Smooth muscle cell (in vitro differentiated cells): ENCODE measurements around the gene KCNIP4. TPM values are rescaled to one million over a fixed set of nuclear protein-coding genes. Genes with fewer than 3 reads are reported as not detected.

Experiments used
- DNase-seq: peaks from one replicate; lab custom pipeline; 2025; ENCODE audit not compliant: unreplicated experiment; lab: John Stamatoyannopoulos, UW
- H2AFZ ChIP-seq: fragments of 200-600 bp; sonication (generic); 2 replicates; pipeline ENCODE4 v1.6.0; 2016; ENCODE audit warnings: antibody characterized with exemption, low read depth, mild to moderate bottlenecking
- H3F3A ChIP-seq: fragments of 200-600 bp; sonication (generic); 2 replicates; pipeline ENCODE4 v1.6.0; 2017; ENCODE audit warnings: antibody characterized with exemption, low read depth
- H3K27ac ChIP-seq: fragments of 200-600 bp; sonication (generic); 2 replicates; pipeline ENCODE4 v1.5.1; 2016; ENCODE audit warnings: low read depth, mild to moderate bottlenecking
- H3K27me3 ChIP-seq: fragments of 200-600 bp; sonication (generic); 2 replicates; pipeline ENCODE4 v1.6.1; 2016; ENCODE audit warnings: low read depth, mild to moderate bottlenecking
- H3K36me3 ChIP-seq: fragments of 200-600 bp; sonication (generic); 2 replicates; pipeline ENCODE4 v1.5.1; 2016; ENCODE audit warnings: low read depth
- H3K4me1 ChIP-seq: fragments of 200-600 bp; sonication (generic); 2 replicates; pipeline ENCODE4 v1.5.1; 2016; ENCODE audit warnings: low read depth
- H3K4me2 ChIP-seq: fragments of 200-600 bp; sonication (generic); 2 replicates; pipeline ENCODE4 v1.6.0; 2016; ENCODE audit warnings: mild to moderate bottlenecking
- H3K4me3 ChIP-seq: fragments of 200-600 bp; sonication (generic); 2 replicates; pipeline ENCODE4 v1.5.1; 2016; ENCODE audit warnings: mild to moderate bottlenecking
- H3K79me2 ChIP-seq: fragments of 200-600 bp; sonication (generic); 2 replicates; pipeline ENCODE4 v1.6.0; 2016; ENCODE audit warnings: low read depth, mild to moderate bottlenecking
- H3K9ac ChIP-seq: fragments of 200-600 bp; sonication (generic); 2 replicates; pipeline ENCODE4 v1.6.0; 2016; ENCODE audit warnings: low read depth
- H3K9me3 ChIP-seq: fragments of 200-600 bp; sonication (generic); replicated peaks from 2 replicates; pipeline ENCODE4 v1.5.1; 2016; ENCODE audit warnings: low read depth
- H4K20me1 ChIP-seq: fragments of 200-600 bp; sonication (generic); 2 replicates; pipeline ENCODE4 v1.6.0; 2016; ENCODE audit warnings: low read depth
- WGBS: methylation state at CpG from one replicate; pipeline ENCODE4 v1.1.7; 2016; ENCODE audit warnings: low lambda C conversion rate; 5-methylcytosine and 5-hydroxymethylcytosine counted together
- polyA plus RNA-seq: library from polyadenylated mRNA; unstranded; fragments of >200 nt; fragmentation: Nextera tagmentation; extraction: Ambion mirVana; gene quantifications from 2 replicates; pipeline ENCODE4 v1.2.1, GENCODE V29; 2016
- total RNA-seq: library from RNA; depleted of rRNA; stranded (reverse); fragments of >200 nt; gene quantifications from 2 replicates; pipeline ENCODE4 v1.2.3, GENCODE V29; 2014
- TF ChIP-seq, protein P1 (sequence below): fragments of 200-600 bp; sonication (generic); IDR thresholded peaks from 2 replicates; pipeline ENCODE4 v1.5.1; 2017; ENCODE audit warnings: borderline replicate concordance, mild to moderate bottlenecking, antibody characterized with exemption; ENCODE audit not compliant: insufficient read depth, poor library complexity, severe bottlenecking

The KCNIP4 gene
- total and polyA plus RNA-seq, 2 experiments from 2014 or later = 0.07 TPM; not detected in 1

DNA sequence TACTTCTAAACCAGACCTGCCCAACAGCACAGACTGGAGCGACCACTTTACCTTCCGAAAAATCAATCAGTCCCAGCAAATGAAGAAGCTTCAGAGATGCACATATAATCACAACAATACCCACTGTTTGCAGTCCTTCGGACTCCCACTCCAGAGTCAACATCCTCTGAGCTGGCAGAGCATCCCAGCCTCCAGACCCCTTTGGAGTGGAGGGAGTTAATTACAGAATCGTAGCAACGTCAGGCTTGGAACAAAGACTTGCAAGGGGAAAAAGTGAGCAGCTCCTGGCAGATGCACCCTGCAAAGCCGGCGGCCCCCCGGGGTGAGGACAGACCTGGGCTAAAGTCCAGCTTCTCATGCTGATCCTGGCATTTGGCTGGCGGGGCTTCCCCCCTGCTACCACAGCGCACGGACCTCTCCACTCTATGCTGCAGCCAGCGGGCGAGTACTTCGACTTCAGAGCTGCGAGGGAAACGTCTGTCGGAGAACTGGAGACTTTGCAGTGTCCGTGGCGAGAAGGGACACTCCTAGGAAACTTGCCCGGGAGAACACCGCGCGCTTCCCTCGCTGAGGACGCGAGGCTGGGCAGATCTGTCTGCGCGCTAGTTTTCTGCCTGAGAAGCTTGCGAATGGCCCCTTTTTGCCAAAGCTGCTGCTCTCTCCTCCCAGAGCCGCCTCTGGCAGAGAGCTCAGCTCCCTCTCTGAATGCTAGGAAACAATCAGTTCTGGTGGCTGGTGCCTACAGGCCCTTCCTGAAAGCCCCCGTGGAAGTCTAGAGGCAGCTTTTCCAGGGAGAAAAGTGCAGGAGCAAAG lies 964.6 kb downstream of the KCNIP4 start:
- H3K9ac ChIP-seq = no peak overlapping the region
- H3K36me3 ChIP-seq = no peaks in the 10 kb centered on the region
- TF ChIP-seq, protein P1, sequence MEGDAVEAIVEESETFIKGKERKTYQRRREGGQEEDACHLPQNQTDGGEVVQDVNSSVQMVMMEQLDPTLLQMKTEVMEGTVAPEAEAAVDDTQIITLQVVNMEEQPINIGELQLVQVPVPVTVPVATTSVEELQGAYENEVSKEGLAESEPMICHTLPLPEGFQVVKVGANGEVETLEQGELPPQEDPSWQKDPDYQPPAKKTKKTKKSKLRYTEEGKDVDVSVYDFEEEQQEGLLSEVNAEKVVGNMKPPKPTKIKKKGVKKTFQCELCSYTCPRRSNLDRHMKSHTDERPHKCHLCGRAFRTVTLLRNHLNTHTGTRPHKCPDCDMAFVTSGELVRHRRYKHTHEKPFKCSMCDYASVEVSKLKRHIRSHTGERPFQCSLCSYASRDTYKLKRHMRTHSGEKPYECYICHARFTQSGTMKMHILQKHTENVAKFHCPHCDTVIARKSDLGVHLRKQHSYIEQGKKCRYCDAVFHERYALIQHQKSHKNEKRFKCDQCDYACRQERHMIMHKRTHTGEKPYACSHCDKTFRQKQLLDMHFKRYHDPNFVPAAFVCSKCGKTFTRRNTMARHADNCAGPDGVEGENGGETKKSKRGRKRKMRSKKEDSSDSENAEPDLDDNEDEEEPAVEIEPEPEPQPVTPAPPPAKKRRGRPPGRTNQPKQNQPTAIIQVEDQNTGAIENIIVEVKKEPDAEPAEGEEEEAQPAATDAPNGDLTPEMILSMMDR = no peak
- no peaks in the 10 kb centered on the region for H4K20me1 ChIP-seq
- DNase-seq = no peak
- H3K27ac ChIP-seq = no peak overlapping the region
- H3K4me3 ChIP-seq = peak overlapping the region; percentile 30
- no peaks in the 10 kb centered on the region for H3K9me3 ChIP-seq
- H2AFZ ChIP-seq = peak overlapping the region; percentile 26
- WGBS = 11% methylated on average over 31 of the region's 31 CpGs
- peaks cover 42% of the 10 kb centered on the region for H3K27me3 ChIP-seq
- H3F3A ChIP-seq = no peaks in the 10 kb centered on the region
- no peaks in the 10 kb centered on the region for H3K79me2 ChIP-seq
- H3K4me1 ChIP-seq = no peaks in the 10 kb centered on the region
- peak overlapping the region; percentile 69 for H3K4me2 ChIP-seq

DNA sequence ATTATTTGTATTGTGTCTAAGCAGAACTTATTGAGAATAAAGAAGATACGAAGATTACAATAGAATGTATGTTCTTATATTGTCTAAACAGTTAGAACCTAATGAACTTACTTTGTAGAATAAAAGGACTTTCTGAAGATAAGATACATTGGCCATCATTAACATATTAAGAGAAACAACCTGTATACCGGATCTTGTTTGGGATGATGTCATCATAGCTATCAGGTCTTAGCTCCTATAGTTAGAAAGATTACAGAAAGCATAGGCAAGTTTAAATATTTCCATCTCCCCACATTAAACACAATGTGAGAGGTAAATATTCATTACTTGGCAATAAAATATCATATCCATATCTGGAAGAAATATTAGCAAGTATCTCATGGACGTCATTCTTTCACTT lies 966.0 kb downstream of the KCNIP4 start:
- Histone ChIP-seq H3K36me3 (no peaks in the 10 kb centered on the region), H3K27me3 (peaks cover 42% of the 10 kb centered on the region), H3K4me1 (no peaks in the 10 kb centered on the region), H2AFZ (no peak overlapping the region), H3K9me3 (no peaks in the 10 kb centered on the region), H3K4me3 (no peak overlapping the region), H3K27ac (no peak overlapping the region), H3F3A (no peaks in the 10 kb centered on the region), H4K20me1 (no peaks in the 10 kb centered on the region), H3K79me2 (no peaks in the 10 kb centered on the region), H3K9ac (no peak overlapping the region), H3K4me2 (no peak overlapping the region)
- TF ChIP-seq, protein P1 = no peak
- no peak for DNase-seq
- 85% methylated on average over 3 of the region's 3 CpGs for WGBS

DNA sequence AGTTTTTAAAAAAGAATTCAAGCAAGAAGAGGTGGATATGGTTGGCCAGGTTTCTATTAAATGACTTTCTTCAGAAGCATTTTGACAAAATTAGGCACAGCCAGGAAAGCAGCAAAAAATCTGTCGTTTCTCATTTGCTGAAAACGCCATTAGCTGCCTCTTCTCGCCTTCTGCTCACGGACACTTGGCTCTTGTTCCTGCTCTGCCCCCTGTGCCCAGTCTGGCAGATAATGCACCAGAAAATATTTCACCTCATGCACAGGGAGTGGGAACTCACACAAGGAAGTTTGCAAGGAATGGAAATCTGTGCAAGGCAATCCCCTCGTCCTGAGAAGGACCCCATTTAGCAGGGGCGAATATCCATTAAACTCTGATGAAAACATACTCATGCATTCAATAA lies 988.3 kb downstream of the KCNIP4 start:
- Histone ChIP-seq H3K4me3 (no peak overlapping the region), H3K27ac (no peak overlapping the region), H3K27me3 (no peaks in the 10 kb centered on the region), H4K20me1 (no peaks in the 10 kb centered on the region), H3K9ac (no peak overlapping the region), H3K36me3 (no peaks in the 10 kb centered on the region), H3K4me2 (no peak overlapping the region), H2AFZ (no peak overlapping the region), H3K79me2 (no peaks in the 10 kb centered on the region), H3K4me1 (no peaks in the 10 kb centered on the region), H3K9me3 (no peaks in the 10 kb centered on the region), H3F3A (no peaks in the 10 kb centered on the region)
- 78% methylated on average over 6 of the region's 6 CpGs for whole genome bisulfite sequencing
- no peak for DNase-seq
- TF ChIP-seq, protein P1 = no peak

DNA sequence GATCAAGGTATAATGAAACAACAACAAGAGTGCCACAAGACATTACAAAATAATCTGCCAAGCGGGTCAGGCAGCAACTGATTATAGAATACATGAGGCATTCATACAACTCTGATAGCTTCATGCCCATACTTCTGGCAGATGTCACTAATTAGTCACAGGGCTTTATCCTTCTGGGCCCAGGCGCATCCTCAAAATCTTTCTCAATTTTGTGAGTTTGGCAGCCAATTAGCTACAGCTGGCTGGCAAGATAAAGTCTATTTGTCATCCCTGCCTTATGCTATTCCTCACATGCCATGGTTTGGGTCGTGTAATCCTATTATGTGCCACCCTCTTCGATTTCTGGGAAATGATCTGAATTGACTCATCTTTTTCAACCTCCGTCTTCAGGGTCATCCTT lies 994.0 kb downstream of the KCNIP4 start:
- Histone ChIP-seq H4K20me1 (no peaks in the 10 kb centered on the region), H3K27me3 (no peaks in the 10 kb centered on the region), H3K9me3 (no peaks in the 10 kb centered on the region), H3K27ac (no peak overlapping the region), H2AFZ (no peak overlapping the region), H3K4me2 (no peak overlapping the region), H3K36me3 (no peaks in the 10 kb centered on the region), H3F3A (no peaks in the 10 kb centered on the region), H3K9ac (no peak overlapping the region), H3K79me2 (no peaks in the 10 kb centered on the region), H3K4me3 (no peak overlapping the region), H3K4me1 (no peaks in the 10 kb centered on the region)
- WGBS = 77% methylated on average over 5 of the region's 5 CpGs
- TF ChIP-seq, protein P1 = no peak
- DNase-seq = no peak
